DMS53 treated with DMSO at 0.1 percent for 48 hours (cell line): Measurements from ENCODE around the gene SLC25A12.
"Not testable (repeated sequence)": the region's sequence is repeated elsewhere in the genome, so short reads cannot be mapped to it uniquely, and the experiment has no call there.

ENCODE experiments used
- DNase-seq: peaks from one replicate; lab custom pipeline; 2025; ENCODE audit not compliant: unreplicated experiment; lab: John Stamatoyannopoulos, UW

Gene SLC25A12

DNA sequence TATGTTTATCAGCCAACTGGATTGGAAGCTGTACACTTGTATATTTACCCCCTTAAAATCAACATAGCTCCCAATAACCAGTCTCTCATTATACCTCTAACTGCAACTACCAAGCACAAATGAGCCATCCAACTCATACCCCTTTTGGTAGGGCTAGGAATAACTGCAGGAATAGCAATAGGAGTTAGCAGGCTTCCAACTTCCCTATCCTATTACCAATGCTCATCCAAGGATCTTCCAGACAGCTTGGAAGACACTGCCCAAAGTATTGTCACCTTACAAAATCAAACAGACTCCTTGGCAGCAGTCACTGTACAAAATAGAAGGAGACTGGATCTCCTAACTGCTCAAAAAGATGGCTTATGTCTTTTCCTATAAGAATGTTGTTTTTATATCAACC is 61.6 kb downstream of the SLC25A12 start:
- DNase-seq, result no peak

DNA sequence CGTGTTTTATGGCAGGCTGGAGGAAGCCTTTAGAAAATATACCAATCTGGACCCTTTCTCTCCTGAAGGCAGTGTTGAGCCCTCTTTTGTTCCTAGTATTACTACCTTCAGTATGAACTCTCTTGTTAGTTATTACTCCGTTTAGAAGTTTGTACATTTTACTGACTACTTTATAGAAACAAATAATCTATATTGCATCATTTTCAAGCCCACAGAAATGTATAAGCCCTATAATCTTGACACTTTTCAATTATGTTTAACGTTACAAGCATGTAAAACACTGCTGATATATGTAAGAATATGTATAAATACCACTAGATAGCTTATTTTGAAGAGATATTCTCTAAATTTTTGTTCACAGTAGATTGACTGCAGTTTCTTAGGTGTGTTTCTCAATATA is 64.0 kb downstream of the SLC25A12 start:
- DNase-seq, result no peak

DNA sequence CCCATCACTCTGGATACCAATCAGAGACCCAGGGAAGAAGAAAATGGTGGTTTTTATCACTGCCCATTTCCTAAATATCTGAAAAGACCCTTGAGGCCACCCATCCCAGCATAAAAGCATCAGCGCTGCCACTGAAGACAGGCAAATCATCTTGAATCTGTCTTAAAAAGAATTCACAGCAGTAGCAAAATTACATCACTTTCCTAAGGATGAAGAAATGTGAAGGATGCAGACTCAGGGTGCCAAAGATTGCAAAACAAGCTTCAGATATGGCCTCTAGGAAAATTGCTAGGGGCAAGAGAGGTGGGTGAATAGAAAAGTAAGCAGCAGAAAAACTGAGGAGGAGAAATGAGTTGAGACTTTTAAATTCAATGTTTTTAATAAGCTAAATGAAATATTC is 70.0 kb downstream of the SLC25A12 start:
- DNase-seq, result no peak

- DNase-seq, result no peak
Observed at GRCh38 chr2:171822525-171823322, 71.3 kb downstream of the SLC25A12 start.

DNA sequence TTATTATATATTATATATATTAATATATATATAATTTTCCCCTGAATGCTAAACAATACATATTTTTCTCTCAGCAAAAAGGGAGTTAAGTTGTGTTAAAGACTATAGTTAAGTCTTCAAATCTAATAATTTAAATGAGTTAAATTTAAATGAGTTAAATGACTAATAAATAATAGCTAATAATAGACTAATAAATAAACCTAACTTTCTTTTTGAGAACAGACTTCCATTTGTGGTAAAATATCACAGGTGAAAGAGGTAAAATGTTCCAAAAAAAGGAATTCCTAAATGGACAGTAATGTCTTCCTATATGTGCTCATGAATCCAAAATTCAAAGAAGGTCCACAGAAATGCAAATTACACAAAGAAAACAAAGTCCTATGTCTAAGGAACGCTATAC is 74.6 kb downstream of the SLC25A12 start:
- no peak for DNase-seq

- DNase-seq, result no peak
Observed at GRCh38 chr2:171814883-171815282, 79.2 kb downstream of the SLC25A12 start.

GRCh38 chr2:171814174-171814573 is 79.9 kb downstream of the SLC25A12 start:
- no peak for DNase-seq

- no peak for DNase-seq
Observed at GRCh38 chr2:171813729-171814128, 80.3 kb downstream of the SLC25A12 start.

GRCh38 chr2:171813126-171813525 is 80.9 kb downstream of the SLC25A12 start:
- no peak for DNase-seq

DNA sequence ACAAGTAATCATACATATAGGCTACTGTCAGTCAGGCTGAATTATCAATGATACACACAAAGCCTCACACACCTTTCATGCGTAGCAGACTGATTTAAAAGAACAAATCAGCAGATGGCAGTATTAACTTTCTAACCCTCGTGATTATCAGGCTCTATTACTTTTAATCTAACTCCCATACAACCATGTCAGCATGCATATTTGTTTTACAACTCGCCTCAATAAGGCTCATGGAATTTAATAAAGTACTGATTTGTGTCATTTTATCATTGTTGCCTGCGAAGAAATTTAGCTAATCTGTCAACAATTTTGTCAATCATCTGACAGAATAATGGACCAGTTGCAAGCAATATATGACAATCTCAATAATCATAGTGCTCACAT is 82.8 kb downstream of the SLC25A12 start:
- peak; percentile 57 for DNase-seq

GRCh38 chr2:171810422-171811244 is 83.4 kb downstream of the SLC25A12 start:
- no peak for DNase-seq

- not testable (repeated sequence) for DNase-seq
Observed at GRCh38 chr2:171808885-171809284, 85.2 kb downstream of the SLC25A12 start.

DNA sequence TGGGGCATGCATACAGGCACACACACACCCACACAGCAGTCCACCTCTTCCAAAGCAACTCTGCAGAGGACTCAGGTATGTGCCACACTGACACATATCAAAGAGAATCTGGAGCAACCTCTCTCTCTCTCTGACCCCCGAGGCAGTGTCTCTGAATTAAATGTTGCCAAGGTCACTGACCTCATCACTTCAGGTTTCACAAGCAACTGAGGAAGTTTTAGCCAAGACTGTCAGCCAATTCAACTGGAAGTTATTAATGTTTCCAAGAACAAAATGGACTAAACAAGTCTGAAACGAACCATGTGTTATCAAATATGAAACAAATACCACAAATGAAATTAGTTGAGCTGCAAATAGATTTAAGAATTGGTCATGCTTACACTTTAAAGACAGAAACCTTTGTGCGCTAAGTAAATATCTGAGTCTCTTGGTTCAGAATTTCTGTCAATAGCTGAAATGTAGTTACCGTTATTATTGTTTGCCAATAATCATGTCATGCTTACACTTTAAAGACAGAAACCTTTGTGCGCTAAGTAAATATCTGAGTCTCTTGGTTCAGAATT is 86.1 kb downstream of the SLC25A12 start:
- DNase-seq, result no peak

- no peak for DNase-seq
Observed at GRCh38 chr2:171807119-171807518, 86.9 kb downstream of the SLC25A12 start.

DNA sequence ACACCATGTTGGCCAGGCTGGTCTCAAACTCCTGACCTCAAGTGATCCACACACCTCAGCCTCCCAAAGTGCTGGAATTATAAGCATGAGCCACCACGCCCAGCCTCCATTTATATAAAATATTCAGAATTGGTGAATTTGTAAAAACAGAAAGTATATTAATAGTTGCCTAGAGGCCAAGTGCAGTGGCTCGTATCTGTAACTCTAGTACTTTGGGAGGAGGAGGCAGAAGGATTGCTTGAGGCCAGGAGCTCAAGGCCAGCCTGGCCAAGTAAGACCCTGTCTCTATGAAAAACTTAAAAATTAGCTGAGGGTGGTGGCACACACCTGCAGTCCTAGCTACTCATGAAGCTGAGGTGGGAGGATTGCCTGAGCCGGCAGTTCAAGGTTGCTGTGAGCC is 89.6 kb downstream of the SLC25A12 start:
- DNase-seq, result no peak

DNA sequence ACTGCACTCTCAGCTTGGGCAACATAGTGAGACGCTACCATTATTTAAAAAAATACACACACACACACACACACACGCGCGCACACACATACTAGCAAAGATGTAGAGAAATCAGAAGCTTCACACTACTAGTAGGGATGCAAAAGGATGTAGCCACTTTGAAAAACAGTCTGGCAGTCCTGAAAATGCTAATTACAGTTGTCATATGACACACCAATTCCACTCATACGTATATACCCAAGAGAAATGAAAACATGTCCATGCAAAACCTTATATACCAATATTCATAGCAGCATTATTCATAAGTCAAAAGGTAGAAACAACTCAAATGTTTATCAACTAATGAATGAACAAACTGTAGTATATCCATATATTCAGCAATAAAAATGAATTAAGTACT is 90.3 kb downstream of the SLC25A12 start:
- no peak for DNase-seq

- DNase-seq, result no peak
Observed at GRCh38 chr2:171800639-171801038, 93.4 kb downstream of the SLC25A12 start.

DNA sequence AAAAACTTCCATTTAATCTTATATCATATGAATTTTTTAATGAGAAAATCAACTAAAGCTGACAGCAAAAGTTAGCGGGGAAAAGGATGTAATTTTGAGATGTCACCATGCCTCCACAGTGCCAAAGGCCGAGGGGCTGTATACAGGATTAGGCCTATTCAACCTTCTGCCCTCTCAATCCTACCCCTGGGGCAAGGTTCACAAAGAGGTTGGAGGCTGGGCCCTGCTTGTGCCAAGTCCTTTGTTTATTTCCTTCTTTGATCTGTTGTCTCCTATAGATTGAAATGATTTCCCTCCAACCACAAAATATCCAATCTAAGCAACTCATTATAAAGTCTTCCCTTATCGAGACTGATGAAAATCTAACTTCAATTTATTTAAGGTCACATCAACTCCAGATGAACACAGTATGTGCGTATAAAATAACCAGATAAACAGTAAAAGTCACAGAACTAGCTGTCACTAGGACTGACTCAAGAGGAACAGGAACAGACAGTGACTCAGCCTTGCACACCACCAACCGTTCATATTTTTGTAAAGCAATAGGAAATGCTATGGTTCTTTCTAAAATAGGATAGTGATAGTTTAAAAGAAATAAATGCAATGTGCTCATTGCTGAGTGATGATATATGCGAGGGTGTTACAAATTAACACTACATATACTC is 95.8 kb downstream of the SLC25A12 start:
- DNase-seq, result peak; percentile 46

- no peak for DNase-seq
Observed at GRCh38 chr2:171794918-171795317, 99.1 kb downstream of the SLC25A12 start.

DNA sequence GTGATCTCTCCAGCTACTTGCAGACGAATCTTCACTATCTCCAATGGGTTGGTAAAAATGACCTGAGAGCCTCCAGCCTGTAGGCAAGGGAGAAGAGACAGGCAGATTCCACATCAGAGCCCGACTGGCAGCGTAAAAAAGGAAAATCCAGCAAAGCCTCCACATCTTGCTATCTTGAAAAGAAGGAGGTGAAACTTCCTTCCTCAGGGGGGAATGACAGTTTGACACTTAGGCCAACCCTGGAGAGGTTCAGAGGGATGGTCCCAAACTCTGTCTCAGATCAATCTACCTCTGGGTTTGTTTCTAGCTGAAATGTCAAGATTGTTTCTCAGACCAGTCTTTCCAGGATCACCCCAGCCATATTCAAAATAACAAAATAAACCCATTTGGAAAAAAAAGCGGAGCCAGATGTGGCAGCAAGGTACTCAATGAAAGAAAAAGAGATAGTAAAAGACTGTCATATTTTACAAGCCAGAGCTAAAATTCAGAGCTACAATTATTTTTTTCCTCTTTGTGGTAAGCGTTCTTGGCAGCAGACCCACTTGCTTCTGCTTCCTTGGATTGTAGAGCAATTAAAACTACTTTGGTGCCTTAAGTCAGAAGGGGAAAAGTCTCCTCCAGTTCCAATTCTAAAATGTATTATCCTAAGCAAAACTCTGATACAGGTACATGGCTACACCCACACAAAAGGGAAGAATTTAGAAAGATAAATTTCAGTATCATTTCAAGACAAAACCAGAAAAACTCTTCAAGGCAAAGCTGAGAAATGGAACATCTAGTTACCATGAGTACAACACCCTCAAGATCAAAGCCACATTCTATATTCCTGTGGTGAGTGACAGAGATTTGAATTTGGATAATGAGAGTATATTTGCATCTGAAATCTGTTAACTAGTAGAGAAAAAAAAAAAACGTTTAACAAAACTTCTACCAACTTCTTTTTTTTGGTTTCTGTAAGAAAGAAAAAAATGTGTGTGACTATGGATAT is 100.1 kb downstream of the SLC25A12 start:
- DNase-seq, result no peak
